Adrenal gland (tissue), 5 donors: ENCODE data around the gene KLK3.

Experiments
- CTCF ChIP-seq, 6 experiments: fragments of 450-650 bp in 4 of 6; fragments of 200-600 bp in 2 of 6; sonication (generic) in 1 of 6; IDR thresholded peaks; 1 replicate in 5 of 6; 2 replicates in 1 of 6; pipeline versions ENCODE4 v1.5.1 to v1.8.0; 2016 to 2021; ENCODE audit warnings: antibody characterized with exemption in 6 of 6, mild to moderate bottlenecking in 2 of 6, moderate library complexity in 1 of 6
- POLR2A ChIP-seq, 2 donors: fragments of 450-650 bp; IDR thresholded peaks; one replicate each; pipeline ENCODE4 v1.6.1; 2017; ENCODE audit warnings: antibody characterized with exemption in 2 of 2, mild to moderate bottlenecking in 2 of 2, moderate library complexity in 1 of 2
- donor health status: DM: no; HTN: no; CAD: no.

GRCh38 chr19:50837300-50837699 is 17.4 kb upstream of the KLK3 start:
- TF ChIP-seq CTCF (IDR thresholded peaks at IDR 0.05) (no peak), POLR2A (IDR thresholded peaks at IDR 0.05) (no peak)
